NCI-H345 treated with DMSO at 0.1 percent for 48 hours (cell line): ENCODE data around the gene MED26.
A peak's percentile ranks its signal among the peaks of the same experiment; 100 is the strongest.
"Not testable (repeated sequence)": the region's sequence is repeated elsewhere in the genome, so short reads cannot be mapped to it uniquely, and the experiment has no call there.

Source experiments
- DNase-seq: peaks from one replicate; lab custom pipeline; 2025; ENCODE audit not compliant: unreplicated experiment; lab: John Stamatoyannopoulos, UW

MED26 gene

GRCh38 chr19:16575861-16576689, 51.9 kb downstream of the MED26 start:
- no peak for DNase-seq

DNA sequence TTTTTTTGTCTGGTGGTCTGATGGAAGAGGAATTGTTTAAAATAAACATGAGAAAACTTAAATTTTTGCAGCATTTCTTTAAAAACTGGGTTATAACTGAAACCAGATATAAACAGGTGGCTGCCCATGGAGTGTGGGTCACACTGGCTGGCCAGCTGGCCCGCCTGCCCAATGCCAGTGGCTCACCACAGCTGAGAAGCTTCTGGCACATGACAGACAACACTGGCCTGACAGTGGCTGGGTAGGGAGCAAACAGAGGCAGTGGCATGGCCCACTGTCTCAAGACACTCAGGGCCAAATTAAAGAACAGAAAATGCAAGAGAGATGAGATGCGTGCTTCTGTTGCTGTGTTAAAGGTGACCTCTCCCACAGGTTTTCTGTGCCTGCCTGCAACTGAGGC, 52.7 kb downstream of the MED26 start:
- no peak for DNase-seq

DNA sequence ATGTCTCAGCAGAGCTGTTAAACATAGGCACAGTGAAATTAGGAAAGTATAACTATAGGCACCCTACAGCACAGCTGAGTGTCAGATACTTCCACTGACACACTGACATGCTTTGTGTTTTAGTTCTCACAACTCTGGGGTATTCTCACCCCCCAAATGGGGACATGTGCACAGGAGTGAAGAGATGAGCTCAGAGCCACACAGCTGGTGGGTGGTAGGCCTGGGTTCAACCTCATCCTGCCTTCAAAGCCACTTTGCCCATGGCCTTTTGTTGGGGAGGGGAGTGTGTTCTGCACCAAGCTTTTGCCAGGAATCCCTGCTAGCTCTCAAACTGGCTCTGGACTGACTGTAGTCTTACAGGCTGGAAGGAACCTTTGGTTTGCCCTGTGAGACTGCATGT, 54.1 kb downstream of the MED26 start:
- no peak for DNase-seq

- no peak for DNase-seq
Measured at GRCh38 chr19:16573296-16573695, 54.7 kb downstream of the MED26 start.

GRCh38 chr19:16572332-16573211, 55.4 kb downstream of the MED26 start, which contains the start of gene SLC35E1:
TSS of gene SLC35E1 (minus strand) at chr19:16572415. CDS start at chr19:16572364, 51 bp downstream.
- DNase-seq = peak; percentile 75

- no peak for DNase-seq
Measured at GRCh38 chr19:16571822-16572331, 56.1 kb downstream of the MED26 start.

GRCh38 chr19:16571283-16571682, 56.7 kb downstream of the MED26 start:
- no peak for DNase-seq

DNA sequence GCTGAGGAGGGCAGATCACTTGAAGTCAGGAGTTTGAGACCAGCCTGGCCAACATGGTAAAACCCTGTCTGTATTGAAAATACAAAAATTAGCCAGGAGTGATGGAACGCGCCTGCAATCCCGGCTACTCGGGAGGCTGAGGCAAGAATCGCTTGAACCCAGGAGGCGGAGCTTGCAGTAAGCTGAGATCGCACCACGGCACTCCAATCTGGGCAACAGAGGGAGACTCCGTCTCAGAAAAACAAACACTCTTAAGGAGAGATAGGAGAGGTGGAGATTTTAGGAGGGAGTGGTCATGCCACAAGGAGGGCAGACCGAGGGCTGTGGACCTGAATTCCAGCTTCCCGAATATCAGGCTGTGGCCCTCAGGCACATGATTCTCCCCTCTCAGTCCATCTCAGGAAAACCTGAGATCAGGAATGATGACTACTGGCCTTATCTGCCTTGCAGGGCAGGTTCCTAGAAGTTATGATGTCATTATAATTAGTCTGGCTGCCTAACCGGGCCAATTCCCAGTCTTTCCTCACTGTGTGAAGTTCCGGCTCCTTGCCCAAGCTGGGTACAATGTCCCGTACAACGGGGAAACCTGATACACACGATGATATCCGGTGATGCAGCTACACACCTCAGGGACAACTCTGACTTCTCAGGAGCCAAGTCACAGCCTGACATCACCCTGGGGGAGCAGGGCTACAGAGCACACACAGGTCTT, 58.2 kb downstream of the MED26 start:
- DNase-seq = no peak

DNA sequence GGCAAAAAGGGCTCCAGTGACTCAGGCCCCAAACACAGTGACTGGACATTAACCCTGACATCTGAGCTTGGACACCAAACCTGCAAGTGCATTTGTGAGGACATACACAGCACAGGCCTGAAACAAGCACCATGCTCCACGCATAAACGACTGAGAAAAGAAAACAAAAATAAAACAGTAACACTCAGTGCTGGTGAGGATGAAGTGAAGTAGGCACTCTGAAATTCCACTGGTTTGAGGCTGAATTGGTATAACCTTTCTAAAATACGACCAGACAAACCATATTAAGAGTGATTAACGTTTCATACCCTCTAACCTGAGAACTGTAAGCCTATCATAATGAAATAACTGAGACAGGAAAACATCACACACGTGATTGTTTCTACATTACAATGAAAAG, 61.3 kb downstream of the MED26 start:
- no peak for DNase-seq

GRCh38 chr19:16566161-16566560, 61.8 kb downstream of the MED26 start:
- no peak for DNase-seq

DNA sequence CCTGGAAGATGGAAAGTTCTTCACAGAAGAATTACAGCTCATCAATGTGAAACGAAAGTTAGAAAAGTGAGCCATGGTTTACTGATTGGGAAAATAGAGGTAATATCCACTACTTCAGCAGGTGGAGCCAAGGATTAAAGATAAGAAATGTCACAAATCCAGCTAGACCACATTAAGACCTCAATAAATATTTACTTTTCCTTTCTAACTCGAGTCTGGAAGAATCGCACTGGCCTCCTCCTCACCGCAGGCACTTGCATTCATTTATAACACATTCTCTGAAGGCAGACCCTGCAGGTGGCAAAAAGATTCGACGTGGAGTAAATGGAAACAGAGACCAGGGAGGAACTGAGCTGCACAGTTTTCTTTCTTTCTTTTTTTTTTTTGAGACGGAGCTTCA, 63.2 kb downstream of the MED26 start:
- DNase-seq = no peak

DNA sequence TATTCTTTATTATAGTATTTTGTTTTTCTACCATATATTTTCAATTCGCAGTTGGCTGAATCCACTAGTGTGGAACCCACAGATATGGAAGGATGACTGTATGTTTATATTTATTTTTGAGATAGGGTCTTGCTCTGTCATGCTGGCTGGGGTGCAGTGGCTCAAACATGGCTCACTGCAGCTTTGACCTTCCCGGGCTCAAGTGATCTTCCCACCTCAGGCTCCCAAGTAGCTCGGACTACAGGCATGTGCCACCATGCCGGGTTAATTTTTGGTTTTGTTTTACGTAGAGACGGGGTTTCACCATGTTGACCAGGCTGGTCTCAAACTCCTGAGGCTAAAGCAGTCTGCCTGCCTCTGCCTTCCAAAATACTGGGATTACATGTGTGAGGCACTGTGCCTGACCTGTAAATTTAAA, 65.4 kb downstream of the MED26 start:
- no peak for DNase-seq

GRCh38 chr19:16561382-16561781, 66.6 kb downstream of the MED26 start:
- DNase-seq = no peak

GRCh38 chr19:16559780-16560276, 68.2 kb downstream of the MED26 start:
- DNase-seq = no peak

DNA sequence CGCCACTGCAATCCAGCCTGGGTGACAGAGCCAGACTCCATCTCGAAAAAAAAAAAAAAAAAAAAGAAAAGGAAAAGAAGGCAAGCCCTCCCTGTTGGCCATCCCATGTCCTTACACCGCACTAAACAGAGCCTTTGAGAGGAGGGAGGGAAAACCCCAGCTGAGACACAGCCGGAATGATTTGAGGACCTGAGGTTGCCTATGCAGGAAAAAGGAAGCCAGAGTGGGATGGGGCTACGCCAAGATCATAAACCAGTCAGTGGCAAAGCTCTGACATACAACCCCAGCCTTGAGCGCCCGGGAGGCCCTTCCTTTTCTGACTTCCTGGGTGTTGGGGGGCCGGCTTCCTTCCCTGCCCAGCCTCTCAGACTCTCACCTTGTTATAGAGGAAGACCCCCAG, 73.2 kb downstream of the MED26 start:
- DNase-seq = no peak

DNA sequence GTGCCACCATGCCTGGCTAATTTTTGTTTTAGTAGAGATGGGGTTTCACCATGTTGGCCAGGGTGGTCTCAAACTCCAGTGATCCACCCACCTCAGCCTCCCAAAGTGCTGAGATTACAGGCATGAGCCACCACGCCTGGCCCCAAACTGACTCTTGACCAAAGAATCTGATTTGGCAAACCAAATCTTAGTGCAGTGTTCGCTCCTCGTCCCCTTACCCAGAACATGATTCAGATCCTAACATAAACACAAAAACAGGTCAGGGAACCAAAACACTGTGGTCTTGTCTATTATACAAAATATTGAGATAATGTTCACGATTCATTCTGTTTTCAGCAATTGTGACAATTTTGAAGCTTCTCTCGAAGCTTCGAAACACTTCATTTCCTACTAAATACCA, 76.1 kb downstream of the MED26 start:
- DNase-seq = not testable (repeated sequence)

- DNase-seq = no peak
Measured at GRCh38 chr19:16548956-16549355, 79.0 kb downstream of the MED26 start.

GRCh38 chr19:16544473-16545231, 83.4 kb downstream of the MED26 start:
- no peak for DNase-seq

DNA sequence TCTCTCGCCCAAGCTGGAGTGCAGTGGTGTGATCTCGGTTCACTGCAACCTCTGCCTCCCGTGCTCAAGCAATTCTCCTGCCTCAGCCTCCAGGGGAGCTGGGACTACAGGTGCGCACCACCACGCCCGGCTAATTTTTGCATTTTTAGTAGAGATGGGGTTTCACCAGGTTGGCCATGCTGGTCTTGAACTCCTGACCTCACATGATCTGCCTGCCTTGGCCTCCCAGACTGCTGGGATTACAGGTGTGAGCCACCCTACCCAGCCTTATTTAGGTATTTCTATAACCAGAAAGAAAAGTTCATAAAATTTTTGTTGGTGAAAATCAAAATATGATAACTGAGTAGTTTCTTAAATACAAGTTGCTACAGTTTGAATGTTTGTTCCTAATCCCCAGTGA, 84.3 kb downstream of the MED26 start:
- DNase-seq = not testable (repeated sequence)

GRCh38 chr19:16542910-16543472, 85.0 kb downstream of the MED26 start:
- no peak for DNase-seq
